Cardiac septum (tissue), 1 donor: ENCODE measurements around the gene NPEPL1. TPM values are rescaled to one million over a fixed set of nuclear protein-coding genes. Genes with fewer than 3 reads are reported as not detected.

ENCODE experiments used
- DNase-seq: peaks from one replicate; pipeline ENCODE4 v3.0.0-alpha.2; 2020; ENCODE audit warnings: low spot score
- intact Hi-C: fragments of 100-400 bp; cut with DNase I; formaldehyde crosslinking; loops from one replicate; pipeline ENCODE4 v1.14.0; 2022
- total RNA-seq: library from RNA; stranded (reverse); fragmentation: NEBNext Ultra II Directional; extraction: Animal tissue kit (Norgen Biotek cat#: 25700); gene quantifications from one replicate; pipeline ENCODE4 v1.2.1, GENCODE V29; 2021
- donor health status: DM: no; HTN: no; CAD: no.

The NPEPL1 gene
- total RNA-seq, 1 donor from 2014 or later = 31.5 TPM

GRCh38 chr20:58675641-58676040 lies 17.0 kb upstream of the NPEPL1 start:
- no peak for DNase-seq
- intact Hi-C loops = no loop called here

- intact Hi-C loops = no loop called here
- DNase-seq = no peak
Measured at GRCh38 chr20:58676161-58676560, 16.4 kb upstream of the NPEPL1 start.

- intact Hi-C loops = no loop called here
- no peak for DNase-seq
Measured at GRCh38 chr20:58677079-58677604, 15.5 kb upstream of the NPEPL1 start.

- no peak for DNase-seq
- intact Hi-C loops = no loop called here
Measured at GRCh38 chr20:58677808-58678207, 14.8 kb upstream of the NPEPL1 start.

- intact Hi-C loops = no loop called here
- no peak for DNase-seq
Measured at GRCh38 chr20:58678806-58679205, 13.8 kb upstream of the NPEPL1 start.

- intact Hi-C loops = no loop called here
- DNase-seq = no peak
Measured at GRCh38 chr20:58682656-58683531, 9.7 kb upstream of the NPEPL1 start.

GRCh38 chr20:58684291-58684690 lies 8.3 kb upstream of the NPEPL1 start:
- DNase-seq = no peak
- intact Hi-C loops = no loop called here

- DNase-seq = no peak
- intact Hi-C loops = no loop called here
Measured at GRCh38 chr20:58685988-58686387, 6.6 kb upstream of the NPEPL1 start.

GRCh38 chr20:58688414-58688813 lies 4.2 kb upstream of the NPEPL1 start:
- intact Hi-C loops = no loop called here

GRCh38 chr20:58688840-58689239 lies 3.8 kb upstream of the NPEPL1 start:
- no peak for DNase-seq
- intact Hi-C loops = no loop called here

More at GRCh38 chr20:58688414-58688813, 4.2 kb upstream of the NPEPL1 start:
- no peak for DNase-seq

GRCh38 chr20:58690396-58691135 lies 2.0 kb upstream of the NPEPL1 start:
- intact Hi-C loops = no loop called here
- no peak for DNase-seq

- DNase-seq = peak; percentile 90
- intact Hi-C loops = loop anchor here (2.0 kb wide), 1 partner anchor 41 kb away; the partner anchor contains the start of gene STX16
Measured at GRCh38 chr20:58691773-58692578, 624 bp upstream of the NPEPL1 start.

- intact Hi-C loops = loop anchor here (2.0 kb wide), 1 partner anchor 43 kb away; the partner anchor contains the start of gene STX16
- no peak for DNase-seq
Measured at GRCh38 chr20:58693226-58694006, 816 bp downstream of the NPEPL1 start.

GRCh38 chr20:58694241-58695083 lies 1.9 kb downstream of the NPEPL1 start:
- DNase-seq = no peak
- intact Hi-C loops = no loop called here

GRCh38 chr20:58695084-58695722 lies 2.6 kb downstream of the NPEPL1 start:
- no peak for DNase-seq
- intact Hi-C loops = no loop called here

GRCh38 chr20:58695895-58696375 lies 3.3 kb downstream of the NPEPL1 start:
- no peak for DNase-seq

GRCh38 chr20:58696411-58696961 lies 3.9 kb downstream of the NPEPL1 start:
- no peak for DNase-seq
- intact Hi-C loops = no loop called here

More at GRCh38 chr20:58695895-58696375, 3.3 kb downstream of the NPEPL1 start:
- intact Hi-C loops = no loop called here
